SU-DHL-6 (cell line): Measurements from ENCODE around the gene IZUMO4.

Experiments used
- H2AFZ ChIP-seq: fragments of 200-600 bp; sonication (generic); 2 replicates; pipeline ENCODE4 v1.6.1; 2014; ENCODE audit warnings: low read depth, mild to moderate bottlenecking, moderate library complexity, mixed read lengths, antibody characterized with exemption, low read length; ENCODE audit not compliant: severe bottlenecking
- H3F3A ChIP-seq: fragments of 200-600 bp; shearing (Covaris generic); 2 replicates; pipeline ENCODE4 v1.6.0; 2016; ENCODE audit warnings: antibody characterized with exemption, mild to moderate bottlenecking; ENCODE audit not compliant: insufficient read depth
- H3K27ac ChIP-seq: fragments of 200-600 bp; sonication (generic); 2 replicates; pipeline ENCODE4 v1.5.1; 2016; ENCODE audit warnings: low read depth, mild to moderate bottlenecking, low read length, moderate library complexity, mixed read lengths
- H3K27me3 ChIP-seq: fragments of 200-600 bp; sonication (generic), shearing (Covaris generic); 2 replicates; pipeline ENCODE4 v1.6.0; 2014; ENCODE audit warnings: mild to moderate bottlenecking, low read length
- H3K36me3 ChIP-seq: fragments of 200-600 bp; sonication (generic); 2 replicates; pipeline ENCODE4 v1.6.1; 2014; ENCODE audit warnings: mild to moderate bottlenecking, low read length, mixed read lengths
- H3K4me2 ChIP-seq: fragments of 300-600, 200-600 bp; shearing (Covaris generic), sonication (generic); 2 replicates; pipeline ENCODE4 v1.6.0; 2014; ENCODE audit warnings: low read length, low read depth, mild to moderate bottlenecking; ENCODE audit not compliant: poor library complexity, severe bottlenecking
- H3K4me3 ChIP-seq: fragments of 200-600 bp; sonication (generic); 2 replicates; pipeline ENCODE4 v1.5.1; 2014; ENCODE audit warnings: antibody characterized with exemption, low read length, mild to moderate bottlenecking, mixed read lengths; ENCODE audit not compliant: insufficient read depth, poor library complexity, severe bottlenecking
- H3K79me2 ChIP-seq: fragments of 200-600 bp; sonication (generic); 2 replicates; pipeline ENCODE4 v1.6.1; 2014; ENCODE audit warnings: mild to moderate bottlenecking, low read length, moderate library complexity; ENCODE audit not compliant: insufficient read depth
- H3K9ac ChIP-seq: fragments of 200-600 bp; sonication (generic); 2 replicates; pipeline ENCODE4 v1.7.0; 2014; ENCODE audit warnings: mild to moderate bottlenecking, low read length
- H3K9me2 ChIP-seq: fragments of 200-600 bp; sonication (generic); replicated peaks from 2 replicates; pipeline ENCODE4 v1.6.1; 2014; ENCODE audit warnings: low read length; ENCODE audit not compliant: insufficient read depth
- H3K9me3 ChIP-seq: fragments of 200-600 bp; sonication (generic); 2 replicates; pipeline ENCODE4 v1.6.1; 2014; ENCODE audit warnings: low read length, mixed read lengths; ENCODE audit not compliant: insufficient read depth
- H4K20me1 ChIP-seq: fragments of 200-600 bp; sonication (generic); 2 replicates; pipeline ENCODE4 v1.6.1; 2014; ENCODE audit warnings: low read depth, mild to moderate bottlenecking, antibody characterized with exemption, low read length, moderate library complexity, mixed read lengths
- EZH2phosphoT487 ChIP-seq: fragments of 200-600 bp; sonication (generic), shearing (Covaris generic); conservative IDR thresholded peaks from 2 replicates; pipeline ENCODE4 v1.6.1; 2018; ENCODE audit warnings: mild to moderate bottlenecking, antibody characterized with exemption, low read length, moderate library complexity, mixed read lengths
- TF ChIP-seq, protein P1 (sequence below): fragments of 200-600 bp; sonication (generic); IDR thresholded peaks from one replicate; pipeline ENCODE4 v1.5.1; 2017; ENCODE audit warnings: antibody characterized with exemption, mild to moderate bottlenecking, low read length, moderate library complexity; ENCODE audit not compliant: insufficient read depth, poor library complexity, severe bottlenecking

IZUMO4 gene

DNA sequence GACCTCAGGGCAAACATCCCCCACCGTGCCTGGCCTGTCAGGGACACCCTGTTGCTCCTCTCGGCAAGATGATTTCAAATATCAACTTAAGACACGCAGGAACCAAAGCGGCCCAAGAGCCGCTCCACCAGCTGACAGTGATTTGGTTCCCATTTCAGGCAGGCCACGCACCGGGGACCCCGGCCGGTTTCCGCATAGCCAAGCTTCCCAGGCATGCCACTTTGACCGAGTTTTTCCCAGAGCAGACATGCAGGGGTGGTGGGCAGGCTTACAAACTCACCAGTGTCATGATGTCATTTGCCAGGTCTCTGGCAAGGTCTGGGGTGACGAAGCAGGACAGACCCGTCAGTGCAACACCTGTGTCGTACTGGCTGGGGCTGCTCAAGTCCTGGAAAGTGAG lies 35.5 kb downstream of the IZUMO4 start:
- no peaks in the 10 kb centered on the region for H3K9me3 ChIP-seq
- no peaks in the 10 kb centered on the region for H3K36me3 ChIP-seq
- H3K9me2 ChIP-seq: no peaks in the 10 kb centered on the region
- H3K4me2 ChIP-seq: no peak overlapping the region
- H2AFZ ChIP-seq: no peak overlapping the region
- H3K4me3 ChIP-seq: no peak overlapping the region
- H3K79me2 ChIP-seq: no peaks in the 10 kb centered on the region
- no peaks in the 10 kb centered on the region for H4K20me1 ChIP-seq
- no peak overlapping the region for H3K9ac ChIP-seq
- no peaks in the 10 kb centered on the region for H3K27me3 ChIP-seq
- TF ChIP-seq, protein P1, sequence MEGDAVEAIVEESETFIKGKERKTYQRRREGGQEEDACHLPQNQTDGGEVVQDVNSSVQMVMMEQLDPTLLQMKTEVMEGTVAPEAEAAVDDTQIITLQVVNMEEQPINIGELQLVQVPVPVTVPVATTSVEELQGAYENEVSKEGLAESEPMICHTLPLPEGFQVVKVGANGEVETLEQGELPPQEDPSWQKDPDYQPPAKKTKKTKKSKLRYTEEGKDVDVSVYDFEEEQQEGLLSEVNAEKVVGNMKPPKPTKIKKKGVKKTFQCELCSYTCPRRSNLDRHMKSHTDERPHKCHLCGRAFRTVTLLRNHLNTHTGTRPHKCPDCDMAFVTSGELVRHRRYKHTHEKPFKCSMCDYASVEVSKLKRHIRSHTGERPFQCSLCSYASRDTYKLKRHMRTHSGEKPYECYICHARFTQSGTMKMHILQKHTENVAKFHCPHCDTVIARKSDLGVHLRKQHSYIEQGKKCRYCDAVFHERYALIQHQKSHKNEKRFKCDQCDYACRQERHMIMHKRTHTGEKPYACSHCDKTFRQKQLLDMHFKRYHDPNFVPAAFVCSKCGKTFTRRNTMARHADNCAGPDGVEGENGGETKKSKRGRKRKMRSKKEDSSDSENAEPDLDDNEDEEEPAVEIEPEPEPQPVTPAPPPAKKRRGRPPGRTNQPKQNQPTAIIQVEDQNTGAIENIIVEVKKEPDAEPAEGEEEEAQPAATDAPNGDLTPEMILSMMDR: no peak
- TF ChIP-seq EZH2phosphoT487: no peak
- H3K27ac ChIP-seq: no peak overlapping the region
- no peaks in the 10 kb centered on the region for H3F3A ChIP-seq

GRCh38 chr19:2132731-2133490 lies 36.2 kb downstream of the IZUMO4 start:
- H3K36me3 ChIP-seq: no peaks in the 10 kb centered on the region
- no peak for TF ChIP-seq EZH2phosphoT487
- TF ChIP-seq, protein P1: no peak
- H3K79me2 ChIP-seq: no peaks in the 10 kb centered on the region
- H3K9ac ChIP-seq: no peak overlapping the region
- H3K4me2 ChIP-seq: no peak overlapping the region
- no peaks in the 10 kb centered on the region for H3K27me3 ChIP-seq
- H3F3A ChIP-seq: no peaks in the 10 kb centered on the region
- no peak overlapping the region for H3K4me3 ChIP-seq
- H3K27ac ChIP-seq: no peak overlapping the region
- H2AFZ ChIP-seq: no peak overlapping the region
- no peaks in the 10 kb centered on the region for H4K20me1 ChIP-seq
- H3K9me2 ChIP-seq: no peaks in the 10 kb centered on the region
- H3K9me3 ChIP-seq: no peaks in the 10 kb centered on the region

DNA sequence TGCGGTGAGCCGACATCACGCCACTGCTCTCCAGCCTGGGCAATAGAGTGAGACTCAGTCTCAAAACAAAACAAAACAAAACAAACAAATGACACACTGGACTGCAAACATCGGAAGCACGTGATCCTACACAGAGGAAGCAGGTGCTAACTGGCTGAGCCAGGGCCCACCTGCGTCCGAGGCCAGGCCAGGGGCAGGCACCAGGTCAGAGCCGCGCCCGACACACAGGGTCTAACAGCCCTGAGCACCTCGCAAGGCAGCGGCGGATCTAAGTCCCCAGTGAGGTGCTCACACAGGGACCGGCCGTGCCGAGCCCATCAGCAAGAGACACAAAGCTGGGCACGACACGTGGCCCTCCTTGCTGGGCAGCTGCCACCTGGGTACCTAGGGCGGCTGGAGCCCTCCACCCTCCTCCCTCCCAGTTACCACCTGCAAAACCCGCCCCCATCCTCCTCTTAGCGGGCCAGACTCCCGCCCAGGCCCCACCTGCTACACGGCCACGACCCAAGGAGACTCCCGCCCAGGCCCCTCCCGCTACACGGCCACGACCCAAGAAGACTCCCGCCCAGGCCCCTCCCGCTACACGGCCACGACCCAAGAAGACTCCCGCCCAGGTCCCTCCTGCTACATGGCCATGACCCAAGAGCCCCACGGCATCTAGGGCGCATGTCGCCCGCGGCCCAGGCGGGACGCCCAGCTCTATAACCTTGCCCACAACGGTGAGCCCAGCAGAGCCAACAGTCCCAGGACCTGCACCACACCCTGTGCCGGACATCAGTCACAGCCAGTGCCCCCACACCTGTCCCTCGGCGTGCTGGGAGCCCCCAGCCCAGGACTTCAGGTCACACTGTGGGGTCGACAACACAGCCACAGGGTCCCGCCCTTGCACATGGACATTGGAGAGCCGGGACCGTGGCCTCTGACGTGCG lies 39.0 kb downstream of the IZUMO4 start:
- TF ChIP-seq EZH2phosphoT487: no peak
- TF ChIP-seq, protein P1: no peak
- H3K36me3 ChIP-seq: no peaks in the 10 kb centered on the region
- no peak overlapping the region for H3K9ac ChIP-seq
- H3K27ac ChIP-seq: no peak overlapping the region
- H3K9me2 ChIP-seq: no peaks in the 10 kb centered on the region
- H3K4me3 ChIP-seq: no peak overlapping the region
- H3K9me3 ChIP-seq: no peaks in the 10 kb centered on the region
- no peaks in the 10 kb centered on the region for H4K20me1 ChIP-seq
- H3K27me3 ChIP-seq: no peaks in the 10 kb centered on the region
- peaks cover 13% of the 10 kb centered on the region; the same call in 1 of the 2 replicates for H3K79me2 ChIP-seq
- no peak overlapping the region for H3K4me2 ChIP-seq
- no peak overlapping the region for H2AFZ ChIP-seq
- no peaks in the 10 kb centered on the region for H3F3A ChIP-seq
